CD4-positive, alpha-beta memory T cell (primary cell): ENCODE results near the gene TMEFF2. TPM values are rescaled to one million over a fixed set of nuclear protein-coding genes. Genes with fewer than 3 reads are reported as not detected.

Source experiments
- CTCF ChIA-PET: fragments of 350-600 bp; sonication (Branson Sonifier 250); formaldehyde crosslinking; loops from one replicate; lab custom pipeline; 2021; ENCODE audit warnings: inconsistent platforms; ENCODE audit not compliant: partially characterized antibody; lab: Charles Lee
- POLR2A ChIA-PET: fragments of 350-600 bp; sonication (Branson Sonifier 250); formaldehyde crosslinking; loops from one replicate; lab custom pipeline; 2021; ENCODE audit not compliant: partially characterized antibody; lab: Charles Lee
- DNase-seq, 5 donors: peaks; one replicate each; pipeline versions ENCODE4 v3.0.0 to v3.0.0-alpha.2; 2020 to 2022; ENCODE audit warnings: mixed read lengths in 1 of 5
- H3K27ac ChIP-seq: one replicate; pipeline ENCODE4 v1.7.0; 2013; ENCODE audit warnings: low read depth, low read length
- H3K27me3 ChIP-seq: 2 replicates; pipeline ENCODE4 v1.7.0; 2013; ENCODE audit warnings: mild to moderate bottlenecking, low read length, moderate library complexity; ENCODE audit not compliant: insufficient read depth
- H3K36me3 ChIP-seq: 2 replicates; pipeline ENCODE4 v1.7.0; 2013; ENCODE audit warnings: mild to moderate bottlenecking, low read length, moderate library complexity; ENCODE audit not compliant: insufficient read depth
- H3K4me1 ChIP-seq: 2 replicates; pipeline ENCODE4 v1.7.0; 2013; ENCODE audit warnings: mild to moderate bottlenecking, low read length, moderate library complexity; ENCODE audit not compliant: insufficient read depth
- H3K4me3 ChIP-seq, 2 donors: one replicate each; pipeline ENCODE4 v1.7.0; 2013; ENCODE audit warnings: low read length in 2 of 2, mild to moderate bottlenecking in 1 of 2
- H3K9me3 ChIP-seq, 2 donors: one replicate each; pipeline ENCODE4 v1.7.0; 2013; ENCODE audit warnings: low read length in 2 of 2, control low read depth in 1 of 2; ENCODE audit not compliant: control insufficient read depth in 1 of 2
- H3K27ac Mint-ChIP-seq, 7 donors: one replicate each; pipeline ENCODE4 v1.8.0; 2020 to 2021; ENCODE audit warnings: mixed read lengths in 7 of 7, mild to moderate bottlenecking in 6 of 7, inconsistent platforms in 3 of 7, moderate library complexity in 3 of 7
- H3K27me3 Mint-ChIP-seq, 2 donors: one replicate each; pipeline ENCODE4 v1.8.0; 2020 to 2021; ENCODE audit warnings: mixed read lengths in 2 of 2
- H3K36me3 Mint-ChIP-seq, 2 donors: one replicate each; pipeline ENCODE4 v1.8.0; 2020 to 2021; ENCODE audit warnings: mixed read lengths in 2 of 2, inconsistent platforms in 1 of 2, mild to moderate bottlenecking in 1 of 2
- H3K4me1 Mint-ChIP-seq, 4 donors: one replicate each; pipeline ENCODE4 v1.8.0; 2020 to 2021; ENCODE audit warnings: mixed read lengths in 4 of 4, mild to moderate bottlenecking in 1 of 4
- H3K4me3 Mint-ChIP-seq, 8 donors: one replicate each; pipeline ENCODE4 v1.8.0; 2020 to 2021; ENCODE audit warnings: mixed read lengths in 8 of 8, mild to moderate bottlenecking in 7 of 8, moderate library complexity in 6 of 8, inconsistent platforms in 3 of 8
- H3K9me3 Mint-ChIP-seq, 8 donors: one replicate each; pipeline ENCODE4 v1.8.0; 2020 to 2021; ENCODE audit warnings: mixed read lengths in 8 of 8, mild to moderate bottlenecking in 5 of 8, inconsistent platforms in 3 of 8, moderate library complexity in 1 of 8
- intact Hi-C: fragments of 100-400 bp; cut with micrococcal nuclease; formaldehyde crosslinking; loops from one replicate; pipeline ENCODE4 v1.15.1; 2023
- polyA plus RNA-seq, 2 donors: library from polyadenylated mRNA; unstranded; fragments of 300-500 nt; fragmentation: Illumina TruSeq; gene quantifications; one replicate each; pipeline ENCODE4 v1.2.3, GENCODE V29; 2021
- total RNA-seq, 2 experiments: library from RNA; stranded (reverse); gene quantifications; one replicate each; pipeline ENCODE4 v1.2.3, GENCODE V29; 2021

Gene TMEFF2, protein sequence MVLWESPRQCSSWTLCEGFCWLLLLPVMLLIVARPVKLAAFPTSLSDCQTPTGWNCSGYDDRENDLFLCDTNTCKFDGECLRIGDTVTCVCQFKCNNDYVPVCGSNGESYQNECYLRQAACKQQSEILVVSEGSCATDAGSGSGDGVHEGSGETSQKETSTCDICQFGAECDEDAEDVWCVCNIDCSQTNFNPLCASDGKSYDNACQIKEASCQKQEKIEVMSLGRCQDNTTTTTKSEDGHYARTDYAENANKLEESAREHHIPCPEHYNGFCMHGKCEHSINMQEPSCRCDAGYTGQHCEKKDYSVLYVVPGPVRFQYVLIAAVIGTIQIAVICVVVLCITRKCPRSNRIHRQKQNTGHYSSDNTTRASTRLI
- total RNA-seq (not detected), polyA plus RNA-seq (not detected)

- intact Hi-C loops, result no loop called here
- CTCF ChIA-PET, result interaction anchor here (1.0 to 1.5 kb wide), 2 partner anchors 11 to 33 kb away, joined by 3 read pairs; no protein-coding TSS in a partner anchor
- Mint-ChIP-seq H3K4me1 (peaks cover 21 to 37% (median 28%) of the 10 kb centered on the region in 4 donors), H3K9me3 (no peaks in the 10 kb centered on the region), H3K27ac (peak within 1 kb of the TSS in 1 of 7 donors; percentile 19), H3K36me3 (no peaks in the 10 kb centered on the region), H3K4me3 (peak within 1 kb of the TSS; percentile 73 to 92 (median 82)), H3K27me3 (peaks cover 48 to 54% of the 10 kb centered on the region in 2 donors)
- POLR2A ChIA-PET, result no interaction called here
- DNase-seq, result peak in 4 of 5 donors; percentile 18 to 40 (median 24)
- no peak within 1 kb of the TSS for H3K27ac ChIP-seq
- peak within 1 kb of the TSS; percentile 47 to 53 for H3K4me3 ChIP-seq
- no peaks in the 10 kb centered on the region for H3K9me3 ChIP-seq
- H3K4me1 ChIP-seq, result peaks cover 29% of the 10 kb centered on the region
- no peaks in the 10 kb centered on the region for H3K36me3 ChIP-seq
- peaks cover 50% of the 10 kb centered on the region for H3K27me3 ChIP-seq
These were observed at the start of gene TMEFF2 for GRCh38 chr2:192194866-192195547. TSS of gene TMEFF2 (minus strand) at chr2:192194933. CDS start at chr2:192194524, 409 bp downstream.

DNA sequence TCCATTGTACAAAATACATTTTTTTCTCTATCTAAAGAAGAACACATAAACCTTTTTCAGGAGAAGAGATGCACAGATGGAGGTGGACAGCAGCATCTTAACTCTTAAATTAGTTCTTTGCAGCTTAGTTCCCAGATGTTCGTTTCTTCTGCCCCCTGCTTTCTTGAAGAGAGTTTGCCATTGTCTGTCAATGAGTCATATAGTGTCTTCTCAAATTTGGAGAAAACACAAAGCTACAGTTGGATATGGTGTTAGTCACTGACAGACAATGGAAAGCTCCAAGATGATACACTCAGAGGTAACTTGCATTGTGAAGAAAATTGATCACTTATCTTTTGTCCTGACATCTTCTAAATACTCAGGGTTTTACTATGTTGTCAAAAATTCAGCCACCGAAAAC is 48.8 kb upstream of the TMEFF2 start:
- Mint-ChIP-seq H3K36me3 (no peaks in the 10 kb centered on the region), H3K27me3 (peaks cover 0 to 2% of the 10 kb centered on the region in 2 donors), H3K27ac (no peak overlapping the region), H3K9me3 (no peaks in the 10 kb centered on the region), H3K4me1 (no peaks in the 10 kb centered on the region), H3K4me3 (no peak overlapping the region)
- CTCF ChIA-PET, result no interaction called here
- Histone ChIP-seq H3K27ac (no peak overlapping the region), H3K27me3 (no peaks in the 10 kb centered on the region), H3K4me1 (no peaks in the 10 kb centered on the region), H3K9me3 (no peaks in the 10 kb centered on the region), H3K36me3 (no peaks in the 10 kb centered on the region), H3K4me3 (no peak overlapping the region)
- no peak for DNase-seq
- intact Hi-C loops, result no loop called here
- POLR2A ChIA-PET, result no interaction called here

DNA sequence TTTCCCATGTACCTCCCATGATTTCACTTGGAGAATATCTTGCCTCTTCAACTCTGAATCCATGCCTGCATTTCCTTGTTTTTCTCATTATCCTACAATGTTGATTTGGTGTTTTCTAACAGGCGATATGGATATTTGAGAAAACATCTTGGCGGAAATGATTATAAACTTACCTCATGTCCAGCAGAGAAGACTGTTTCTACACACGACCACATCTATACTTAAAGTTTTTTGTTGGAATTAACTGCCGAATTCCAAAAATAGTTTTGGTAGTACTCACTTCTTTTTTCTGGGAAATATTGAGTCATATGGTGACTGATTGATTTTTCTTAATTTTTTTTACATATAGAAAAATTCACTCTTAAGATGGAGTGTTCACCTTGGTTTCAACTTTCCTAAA is 41.4 kb upstream of the TMEFF2 start:
- ChIA-PET POLR2A (no interaction called here), CTCF (no interaction called here)
- no peak overlapping the region for H3K27ac Mint-ChIP-seq
- Histone ChIP-seq H3K27ac (no peak overlapping the region), H3K27me3 (no peaks in the 10 kb centered on the region), H3K36me3 (no peaks in the 10 kb centered on the region), H3K4me1 (no peaks in the 10 kb centered on the region), H3K9me3 (no peaks in the 10 kb centered on the region), H3K4me3 (no peak overlapping the region)
- H3K27me3 Mint-ChIP-seq, result peaks cover 0 to 3% of the 10 kb centered on the region in 2 donors
- intact Hi-C loops, result no loop called here
- no peak overlapping the region for H3K4me3 Mint-ChIP-seq
- no peaks in the 10 kb centered on the region for H3K36me3 Mint-ChIP-seq
- no peaks in the 10 kb centered on the region for H3K4me1 Mint-ChIP-seq
- peaks cover 0 to 2% (median 0%) of the 10 kb centered on the region in 8 donors for H3K9me3 Mint-ChIP-seq
- DNase-seq, result no peak

DNA sequence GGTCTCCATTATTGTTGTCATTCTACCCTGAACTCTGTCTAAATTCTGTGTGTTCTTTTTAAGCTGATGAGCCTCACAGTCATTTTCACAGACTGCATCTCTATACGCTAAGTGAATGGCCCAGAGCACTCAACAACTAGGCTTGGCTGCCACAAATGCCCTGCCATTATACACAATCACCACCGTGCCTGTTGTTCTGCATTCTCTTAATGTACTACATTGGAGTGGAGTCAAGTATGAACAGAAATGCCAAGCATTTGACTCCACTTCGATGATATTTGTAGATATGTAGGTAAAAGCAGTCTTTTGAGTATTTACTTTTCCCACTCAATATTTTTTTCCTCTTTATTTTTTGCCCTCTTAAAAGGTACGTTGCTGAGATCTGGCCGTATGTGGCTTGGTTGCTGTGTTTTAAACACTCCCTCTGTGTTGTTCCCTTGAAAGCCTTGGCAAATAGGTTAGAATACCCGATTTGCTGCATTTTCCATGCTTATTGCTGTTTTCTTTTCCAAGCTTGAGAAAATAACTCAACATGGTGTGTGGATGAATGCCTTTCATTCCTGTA is 36.2 kb upstream of the TMEFF2 start:
- H3K4me1 ChIP-seq, result no peaks in the 10 kb centered on the region
- Mint-ChIP-seq H3K27me3 (peaks cover 3% of the 10 kb centered on the region in 2 donors), H3K36me3 (no peaks in the 10 kb centered on the region), H3K27ac (no peak overlapping the region), H3K4me1 (no peaks in the 10 kb centered on the region), H3K9me3 (peaks cover 0 to 2% (median 0%) of the 10 kb centered on the region in 8 donors), H3K4me3 (no peak overlapping the region)
- ChIA-PET CTCF (interaction anchor here (0.6 kb wide), 1 partner anchor 1651 kb away, joined by 3 read pairs; no protein-coding TSS in a partner anchor), POLR2A (no interaction called here)
- DNase-seq, result no peak
- no peaks in the 10 kb centered on the region for H3K36me3 ChIP-seq
- no peak overlapping the region for H3K27ac ChIP-seq
- intact Hi-C loops, result no loop called here
- H3K27me3 ChIP-seq, result no peaks in the 10 kb centered on the region
- no peak overlapping the region for H3K4me3 ChIP-seq
- no peaks in the 10 kb centered on the region for H3K9me3 ChIP-seq

DNA sequence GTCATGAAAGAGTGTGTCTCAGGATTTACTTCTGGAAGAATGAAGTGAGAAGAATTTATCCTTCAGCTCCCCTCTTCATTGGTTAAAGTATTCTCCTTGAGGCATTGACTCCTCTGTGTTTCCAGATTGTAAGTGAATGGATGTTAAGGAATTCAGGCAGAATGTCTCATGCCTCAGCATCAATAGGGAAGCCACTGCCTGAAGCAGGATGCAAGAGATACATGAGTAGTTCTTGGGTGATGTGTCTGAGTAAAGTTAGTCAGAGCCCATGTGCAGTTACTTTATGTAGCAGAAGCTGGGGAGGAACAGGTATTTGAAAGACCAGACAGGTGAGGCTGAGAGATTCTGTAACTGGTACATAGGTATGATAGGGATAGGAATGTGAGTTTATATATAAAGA is 34.0 kb upstream of the TMEFF2 start:
- Histone ChIP-seq H3K4me3 (no peak overlapping the region), H3K36me3 (no peaks in the 10 kb centered on the region), H3K4me1 (no peaks in the 10 kb centered on the region), H3K27ac (no peak overlapping the region), H3K9me3 (no peaks in the 10 kb centered on the region), H3K27me3 (no peaks in the 10 kb centered on the region)
- Mint-ChIP-seq H3K4me3 (no peak overlapping the region), H3K27me3 (peaks cover 3% of the 10 kb centered on the region in 2 donors), H3K27ac (no peak overlapping the region), H3K36me3 (no peaks in the 10 kb centered on the region), H3K4me1 (no peaks in the 10 kb centered on the region), H3K9me3 (peaks cover 0 to 2% (median 0%) of the 10 kb centered on the region in 8 donors)
- no peak for DNase-seq
- ChIA-PET POLR2A (no interaction called here), CTCF (no interaction called here)
- intact Hi-C loops, result no loop called here

DNA sequence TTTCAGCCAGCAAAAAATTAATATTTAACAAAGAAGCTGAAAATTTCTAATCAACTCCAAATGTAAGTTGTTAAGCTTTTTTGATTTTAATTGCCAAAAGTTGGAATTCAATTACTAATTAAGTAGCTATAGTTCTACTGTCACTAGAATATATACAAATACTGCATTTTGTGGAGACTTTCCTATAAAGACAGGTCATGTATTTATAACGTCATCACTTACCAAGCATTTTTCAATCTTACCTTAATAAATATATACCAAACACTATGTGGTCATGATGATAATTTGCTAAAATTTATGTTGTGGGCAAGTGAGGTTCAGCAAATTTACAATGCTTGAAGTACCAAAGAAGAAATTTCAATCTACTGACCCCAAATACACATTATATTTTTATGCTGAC is 24.2 kb upstream of the TMEFF2 start:
- Mint-ChIP-seq H3K27me3 (peaks cover 3 to 4% of the 10 kb centered on the region in 2 donors), H3K36me3 (no peaks in the 10 kb centered on the region), H3K27ac (no peak overlapping the region), H3K4me3 (no peak overlapping the region), H3K4me1 (no peaks in the 10 kb centered on the region), H3K9me3 (peaks cover 0 to 2% (median 0%) of the 10 kb centered on the region in 8 donors)
- DNase-seq, result no peak
- Histone ChIP-seq H3K27ac (no peak overlapping the region), H3K4me3 (no peak overlapping the region), H3K4me1 (no peaks in the 10 kb centered on the region), H3K36me3 (no peaks in the 10 kb centered on the region), H3K9me3 (no peaks in the 10 kb centered on the region), H3K27me3 (no peaks in the 10 kb centered on the region)
- intact Hi-C loops, result no loop called here
- ChIA-PET CTCF (no interaction called here), POLR2A (no interaction called here)

GRCh38 chr2:192218377-192218776 is 23.6 kb upstream of the TMEFF2 start:
- ChIA-PET POLR2A (no interaction called here), CTCF (no interaction called here)
- Histone ChIP-seq H3K9me3 (no peaks in the 10 kb centered on the region), H3K27ac (no peak overlapping the region), H3K27me3 (no peaks in the 10 kb centered on the region), H3K36me3 (no peaks in the 10 kb centered on the region), H3K4me1 (no peaks in the 10 kb centered on the region), H3K4me3 (no peak overlapping the region)
- Mint-ChIP-seq H3K27me3 (peaks cover 3 to 4% of the 10 kb centered on the region in 2 donors), H3K9me3 (peaks cover 0 to 2% (median 0%) of the 10 kb centered on the region in 8 donors), H3K4me1 (no peaks in the 10 kb centered on the region), H3K36me3 (no peaks in the 10 kb centered on the region), H3K27ac (no peak overlapping the region), H3K4me3 (no peak overlapping the region)
- intact Hi-C loops, result no loop called here
- DNase-seq, result no peak
